ENCODE measurements around the gene NANS.
A peak's percentile ranks its signal among the peaks of the same experiment; 100 is the strongest.
"Not testable (repeated sequence)": the region's sequence is repeated elsewhere in the genome, so short reads cannot be mapped to it uniquely, and the experiment has no call there.

Gene NANS, protein sequence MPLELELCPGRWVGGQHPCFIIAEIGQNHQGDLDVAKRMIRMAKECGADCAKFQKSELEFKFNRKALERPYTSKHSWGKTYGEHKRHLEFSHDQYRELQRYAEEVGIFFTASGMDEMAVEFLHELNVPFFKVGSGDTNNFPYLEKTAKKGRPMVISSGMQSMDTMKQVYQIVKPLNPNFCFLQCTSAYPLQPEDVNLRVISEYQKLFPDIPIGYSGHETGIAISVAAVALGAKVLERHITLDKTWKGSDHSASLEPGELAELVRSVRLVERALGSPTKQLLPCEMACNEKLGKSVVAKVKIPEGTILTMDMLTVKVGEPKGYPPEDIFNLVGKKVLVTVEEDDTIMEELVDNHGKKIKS

DNA sequence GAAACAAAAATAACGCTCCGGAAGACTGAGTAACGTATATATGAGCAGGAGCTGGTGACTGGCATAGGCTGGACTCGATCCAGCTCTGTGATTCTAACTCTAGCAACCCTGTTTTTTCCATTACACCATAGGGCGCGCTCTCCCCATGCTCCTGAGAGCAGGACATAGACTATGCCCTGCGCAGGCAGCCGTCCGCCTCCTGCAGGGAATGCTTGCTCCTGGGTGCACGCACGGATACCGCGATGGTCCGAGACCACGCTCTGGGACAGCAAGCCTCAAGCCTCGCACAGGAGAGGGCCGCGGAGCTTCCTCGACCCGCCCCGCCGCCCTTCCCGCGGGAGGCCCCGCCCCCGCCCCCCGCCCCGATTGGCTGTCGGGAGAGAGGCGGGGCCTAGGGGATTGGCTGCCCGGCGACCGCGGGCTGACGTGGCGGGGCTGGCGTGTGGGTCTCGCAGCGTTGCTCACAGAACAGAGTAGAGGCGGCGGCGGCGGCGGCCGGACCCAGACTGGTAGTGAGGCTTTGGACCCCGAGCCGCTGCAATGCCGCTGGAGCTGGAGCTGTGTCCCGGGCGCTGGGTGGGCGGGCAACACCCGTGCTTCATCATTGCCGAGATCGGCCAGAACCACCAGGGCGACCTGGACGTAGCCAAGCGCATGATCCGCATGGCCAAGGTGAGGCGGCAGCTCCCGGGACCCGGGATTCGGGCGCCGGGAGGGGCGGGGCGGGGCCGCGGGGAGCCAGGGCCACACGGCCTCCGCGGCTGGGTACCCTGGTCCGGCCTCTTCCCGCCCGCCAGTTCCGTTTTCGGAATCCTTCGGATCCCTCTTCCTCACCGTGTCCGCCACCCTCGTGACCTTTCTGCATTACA lies at the start of gene NANS:
NANS (plus strand) TSS at position 464 of the 869 bp plus-strand sequence; CDS start at position 541, 77 bp downstream.
- H3K27ac Mint-ChIP-seq = peak within 1 kb of the TSS; percentile 96
- peaks cover 38% of the 10 kb centered on the region for H3K4me1 Mint-ChIP-seq (ENCODE audit: low read depth)
- peaks cover 54% of the 10 kb centered on the region for H3K36me3 Mint-ChIP-seq (ENCODE audit: low read depth)
- no peaks in the 10 kb centered on the region for H3K27me3 Mint-ChIP-seq
- H3K9me3 Mint-ChIP-seq = no peaks in the 10 kb centered on the region
- H3K4me3 Mint-ChIP-seq = peak within 1 kb of the TSS; percentile 96
- DNase-seq = peak; percentile 94

DNA sequence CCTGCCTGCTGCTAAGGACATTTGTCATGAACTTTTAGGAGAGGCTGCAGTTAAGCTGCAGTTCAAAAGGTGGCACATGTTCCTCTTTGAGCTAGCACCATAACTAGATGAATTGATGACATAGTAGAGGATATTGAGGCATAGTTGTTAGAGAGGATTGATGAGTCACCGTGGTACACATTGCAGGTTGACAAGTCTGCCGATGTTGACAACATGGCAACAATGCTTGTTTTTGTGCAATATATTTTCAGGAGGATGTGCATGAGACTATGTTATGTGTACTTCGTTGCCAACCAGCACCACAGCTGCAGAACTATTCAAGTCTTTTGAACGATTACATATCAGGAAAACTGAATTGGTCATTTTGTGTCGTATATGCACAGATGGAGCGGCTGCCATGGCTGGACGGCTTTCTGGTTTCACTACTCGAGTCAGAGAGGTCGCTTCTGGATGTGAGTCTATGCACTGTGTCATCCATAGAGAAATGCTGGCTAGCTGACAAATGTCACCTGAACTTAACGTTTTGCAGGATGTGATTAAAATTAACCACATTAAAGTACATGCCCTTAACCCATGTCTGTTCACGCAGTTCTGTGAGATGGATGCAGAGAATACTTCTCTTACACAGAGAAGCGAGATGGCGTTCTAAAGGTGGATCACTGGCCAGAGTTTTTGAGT lies 49.1 kb upstream of the NANS start:
- Mint-ChIP-seq H3K4me1 (ENCODE audit: low read depth) (peaks cover 56% of the 10 kb centered on the region), H3K27ac (peak overlapping the region; percentile 85), H3K36me3 (ENCODE audit: low read depth) (peaks cover 99% of the 10 kb centered on the region), H3K4me3 (no peak overlapping the region), H3K27me3 (no peaks in the 10 kb centered on the region), H3K9me3 (no peaks in the 10 kb centered on the region)
- no peak for DNase-seq

DNA sequence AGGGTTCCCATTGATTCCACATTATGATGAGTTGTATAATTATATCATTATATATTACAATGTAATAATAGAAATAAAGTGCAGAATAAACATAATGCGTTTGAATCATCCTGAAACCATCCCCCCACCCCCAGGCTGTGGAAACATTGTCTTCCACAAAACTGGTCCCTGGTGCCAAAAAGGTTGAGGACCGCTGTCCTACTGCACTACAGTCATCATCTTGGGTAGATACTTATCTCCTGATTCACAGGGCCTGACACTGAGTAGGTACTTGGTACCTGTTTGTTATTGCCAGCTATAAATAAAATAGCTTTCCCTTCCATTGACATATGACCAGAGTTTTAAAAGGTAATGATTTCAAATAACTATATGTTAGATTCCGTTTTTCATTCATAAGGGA lies 47.8 kb upstream of the NANS start:
- H3K36me3 Mint-ChIP-seq (ENCODE audit: low read depth) = peaks cover 99% of the 10 kb centered on the region
- H3K27me3 Mint-ChIP-seq = no peaks in the 10 kb centered on the region
- no peak for DNase-seq
- peaks cover 56% of the 10 kb centered on the region for H3K4me1 Mint-ChIP-seq (ENCODE audit: low read depth)
- H3K9me3 Mint-ChIP-seq = no peaks in the 10 kb centered on the region
- peak overlapping the region; percentile 26 for H3K27ac Mint-ChIP-seq
- no peak overlapping the region for H3K4me3 Mint-ChIP-seq

DNA sequence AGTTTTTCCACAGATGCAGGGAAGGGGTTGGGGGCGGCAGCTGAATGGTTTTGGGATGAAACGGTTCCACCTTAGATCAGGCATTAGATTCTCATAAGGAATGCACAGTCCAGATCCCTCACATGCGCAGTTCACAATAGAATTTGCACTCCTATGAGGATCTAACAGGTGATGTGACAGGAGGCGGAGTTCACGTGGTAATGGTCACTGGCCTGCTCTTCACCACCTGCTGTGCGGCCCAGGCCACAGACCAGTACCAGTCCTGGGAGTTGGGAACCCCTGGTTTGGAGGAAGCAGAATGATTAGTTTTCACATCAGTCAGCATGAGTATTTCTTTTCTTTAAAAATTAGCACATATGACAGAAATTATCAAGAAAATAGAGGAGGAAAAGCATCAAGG lies 47.1 kb upstream of the NANS start:
- H3K4me1 Mint-ChIP-seq (ENCODE audit: low read depth) = peaks cover 52% of the 10 kb centered on the region
- H3K27me3 Mint-ChIP-seq = no peaks in the 10 kb centered on the region
- peak overlapping the region; percentile 47 for H3K27ac Mint-ChIP-seq
- no peak overlapping the region for H3K4me3 Mint-ChIP-seq
- DNase-seq = no peak
- H3K9me3 Mint-ChIP-seq = no peaks in the 10 kb centered on the region
- peaks cover 99% of the 10 kb centered on the region for H3K36me3 Mint-ChIP-seq (ENCODE audit: low read depth)

DNA sequence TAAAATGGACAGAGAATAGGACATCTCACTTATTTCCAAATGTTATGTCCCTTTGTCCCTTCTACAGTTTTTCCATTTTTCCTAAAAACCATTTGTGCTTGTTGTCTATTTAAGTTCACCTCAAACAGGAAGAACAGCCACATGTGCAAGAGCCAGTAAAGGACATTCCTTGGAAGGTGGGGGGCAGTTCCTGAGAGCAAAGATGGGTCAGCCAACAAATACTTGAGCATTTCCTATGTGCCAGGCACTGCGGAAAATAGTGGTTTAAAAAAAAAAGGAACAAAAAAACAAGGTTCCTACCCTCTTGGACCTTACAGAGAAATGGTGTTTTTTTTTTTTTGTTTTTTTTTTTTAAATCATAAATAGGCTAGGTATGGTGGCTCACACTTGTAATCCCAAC lies 46.6 kb upstream of the NANS start:
- H3K4me1 Mint-ChIP-seq (ENCODE audit: low read depth) = peaks cover 48% of the 10 kb centered on the region
- no peak overlapping the region for H3K4me3 Mint-ChIP-seq
- DNase-seq = no peak
- peaks cover 99% of the 10 kb centered on the region for H3K36me3 Mint-ChIP-seq (ENCODE audit: low read depth)
- no peaks in the 10 kb centered on the region for H3K27me3 Mint-ChIP-seq
- no peaks in the 10 kb centered on the region for H3K9me3 Mint-ChIP-seq
- peak overlapping the region; percentile 47 for H3K27ac Mint-ChIP-seq

DNA sequence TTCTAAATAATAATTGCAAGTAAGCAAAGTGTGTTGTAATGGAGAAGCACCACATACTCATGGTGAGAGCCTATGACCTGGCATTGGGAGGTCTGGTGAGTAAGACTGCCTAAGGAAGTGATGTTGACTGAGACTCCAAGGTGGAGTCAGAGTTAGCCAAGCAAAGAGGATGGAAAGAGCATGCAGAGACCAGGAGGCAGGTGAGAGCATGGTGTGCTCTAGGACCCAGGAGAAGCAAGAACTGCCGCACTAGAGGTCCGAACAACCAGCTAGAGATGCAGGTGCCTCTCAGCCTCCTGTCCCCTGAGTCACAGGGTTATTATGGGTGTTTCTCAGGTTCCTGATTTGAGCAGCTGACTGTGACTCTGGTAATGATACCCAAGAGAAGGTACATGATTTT lies 46.1 kb upstream of the NANS start:
- H3K4me1 Mint-ChIP-seq (ENCODE audit: low read depth) = peaks cover 47% of the 10 kb centered on the region
- H3K4me3 Mint-ChIP-seq = no peak overlapping the region
- H3K27ac Mint-ChIP-seq = peak overlapping the region; percentile 47
- H3K9me3 Mint-ChIP-seq = no peaks in the 10 kb centered on the region
- H3K36me3 Mint-ChIP-seq (ENCODE audit: low read depth) = peaks cover 99% of the 10 kb centered on the region
- no peaks in the 10 kb centered on the region for H3K27me3 Mint-ChIP-seq
- DNase-seq = no peak

DNA sequence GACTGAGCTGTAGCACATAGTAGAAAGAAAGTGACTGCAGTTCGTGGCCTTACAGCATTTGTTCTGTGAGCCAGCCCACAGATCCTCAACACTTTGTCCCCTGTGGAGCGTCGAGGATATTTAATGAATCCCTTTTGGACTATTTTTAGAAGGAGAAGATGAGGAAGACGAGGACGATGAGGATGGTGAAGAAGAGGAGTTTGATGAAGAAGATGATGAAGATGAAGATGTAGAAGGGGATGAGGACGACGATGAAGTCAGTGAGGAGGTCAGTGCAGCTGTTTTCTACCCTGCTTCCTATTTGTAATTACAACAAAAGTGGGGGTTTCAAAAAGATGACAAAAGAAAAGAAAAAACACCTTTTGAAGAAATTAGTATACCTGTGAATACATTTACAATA lies 45.4 kb upstream of the NANS start:
- Mint-ChIP-seq H3K27ac (peak overlapping the region; percentile 47), H3K4me1 (ENCODE audit: low read depth) (peaks cover 41% of the 10 kb centered on the region), H3K27me3 (no peaks in the 10 kb centered on the region), H3K4me3 (no peak overlapping the region), H3K9me3 (no peaks in the 10 kb centered on the region), H3K36me3 (ENCODE audit: low read depth) (peaks cover 98% of the 10 kb centered on the region)
- no peak for DNase-seq

DNA sequence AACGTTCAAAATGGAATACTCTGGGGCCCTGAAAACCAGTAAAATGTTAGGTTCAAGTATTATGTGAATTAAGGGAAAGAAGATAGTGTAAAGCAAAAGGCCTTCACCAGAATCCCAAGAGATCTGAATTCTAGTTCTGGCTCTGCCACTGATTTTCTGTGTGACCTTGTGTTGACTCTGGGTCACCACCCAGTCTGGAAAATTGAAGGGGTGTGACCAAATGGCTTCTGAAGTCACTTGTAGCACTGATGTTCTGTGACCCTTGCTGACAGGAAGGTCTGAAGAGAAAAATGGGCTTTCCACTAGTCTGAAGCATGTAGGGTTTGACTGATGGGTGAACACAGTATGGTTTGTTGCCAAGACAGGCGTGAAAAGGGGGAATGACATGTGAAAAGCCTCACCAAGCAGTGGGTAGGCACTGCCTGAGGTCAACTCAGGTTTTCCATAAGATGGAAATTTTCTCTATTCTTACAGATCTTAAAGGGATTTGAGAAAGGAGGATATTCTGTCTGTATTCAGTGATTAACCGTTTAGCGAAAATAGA lies 40.3 kb upstream of the NANS start:
- H3K27ac Mint-ChIP-seq = peak overlapping the region; percentile 45
- H3K4me1 Mint-ChIP-seq (ENCODE audit: low read depth) = peaks cover 1% of the 10 kb centered on the region

DNA sequence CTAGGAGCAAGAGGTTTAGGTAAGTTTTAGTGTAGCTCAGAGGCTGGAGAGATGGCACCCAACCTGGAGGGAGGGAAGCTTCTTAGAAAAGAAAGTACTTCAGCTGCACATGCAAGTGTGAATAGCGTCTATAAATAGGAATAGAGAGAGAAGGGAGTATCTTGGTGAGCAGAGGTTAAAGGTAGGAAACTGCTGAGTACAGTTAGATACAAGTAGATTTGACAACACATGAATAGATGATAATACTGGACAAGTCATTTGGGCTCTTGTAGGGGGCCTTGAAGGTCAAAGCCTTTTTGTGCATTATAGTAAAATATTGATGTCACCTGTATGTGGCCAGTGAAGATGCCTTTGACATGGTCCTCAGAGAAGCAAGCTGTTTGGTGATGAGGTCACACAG lies 39.2 kb upstream of the NANS start:
- DNase-seq = no peak
- Mint-ChIP-seq H3K27ac (peak overlapping the region; percentile 75), H3K27me3 (no peaks in the 10 kb centered on the region), H3K4me1 (ENCODE audit: low read depth) (peaks cover 1% of the 10 kb centered on the region), H3K4me3 (no peak overlapping the region), H3K9me3 (no peaks in the 10 kb centered on the region), H3K36me3 (ENCODE audit: low read depth) (peaks cover 99% of the 10 kb centered on the region)

More for the DNA sequence above, 40.3 kb upstream of the NANS start:
- H3K9me3 Mint-ChIP-seq = no peaks in the 10 kb centered on the region
- no peak for DNase-seq
- no peaks in the 10 kb centered on the region for H3K27me3 Mint-ChIP-seq
- H3K4me3 Mint-ChIP-seq = no peak overlapping the region
- peaks cover 99% of the 10 kb centered on the region for H3K36me3 Mint-ChIP-seq (ENCODE audit: low read depth)

DNA sequence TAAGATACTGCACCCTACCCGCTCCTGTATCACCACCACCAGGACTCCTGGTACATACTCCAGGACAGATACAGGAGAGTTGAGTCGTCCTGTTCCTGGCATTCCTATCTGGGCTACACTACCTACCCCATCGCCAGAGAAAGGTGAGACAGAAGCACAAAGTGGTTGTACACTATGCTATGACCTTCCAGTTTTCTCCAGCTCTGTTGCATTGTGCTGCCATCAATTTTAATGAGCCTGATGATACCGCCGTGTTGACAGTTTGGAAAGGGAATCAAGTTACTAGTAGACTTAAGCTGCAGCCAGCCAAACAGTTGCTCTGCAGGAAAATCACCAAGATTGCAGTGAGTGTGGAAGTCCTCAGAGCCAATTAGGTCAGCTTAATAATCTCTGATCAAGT lies 38.2 kb upstream of the NANS start:
- no peak for DNase-seq
- Mint-ChIP-seq H3K27me3 (no peaks in the 10 kb centered on the region), H3K4me1 (ENCODE audit: low read depth) (peaks cover 1% of the 10 kb centered on the region), H3K36me3 (ENCODE audit: low read depth) (peaks cover 99% of the 10 kb centered on the region), H3K4me3 (no peak overlapping the region), H3K9me3 (no peaks in the 10 kb centered on the region), H3K27ac (peak overlapping the region; percentile 40)

DNA sequence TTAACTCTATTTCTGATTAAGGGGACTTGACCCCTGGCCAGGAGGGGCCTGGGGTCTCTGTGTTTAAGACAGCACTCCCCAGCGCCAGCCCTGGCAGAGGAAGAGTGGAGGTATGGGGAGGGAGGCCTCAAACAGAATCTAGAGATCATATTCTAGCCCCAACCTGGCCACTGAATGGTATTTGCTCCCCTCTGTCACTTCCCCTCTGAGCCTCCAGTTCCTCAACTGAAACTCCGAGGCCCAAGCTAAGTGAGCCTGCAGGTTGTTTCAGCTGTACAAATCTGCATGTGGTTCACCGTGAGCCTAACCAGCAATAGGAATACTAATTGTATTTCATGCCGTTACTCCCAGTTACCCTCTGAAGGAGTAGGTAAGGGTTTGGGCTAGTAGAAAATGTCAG lies 37.4 kb upstream of the NANS start:
- Mint-ChIP-seq H3K27ac (no peak overlapping the region), H3K27me3 (no peaks in the 10 kb centered on the region), H3K4me1 (ENCODE audit: low read depth) (peaks cover 1% of the 10 kb centered on the region), H3K4me3 (no peak overlapping the region), H3K9me3 (no peaks in the 10 kb centered on the region), H3K36me3 (ENCODE audit: low read depth) (peaks cover 92% of the 10 kb centered on the region)
- no peak for DNase-seq

DNA sequence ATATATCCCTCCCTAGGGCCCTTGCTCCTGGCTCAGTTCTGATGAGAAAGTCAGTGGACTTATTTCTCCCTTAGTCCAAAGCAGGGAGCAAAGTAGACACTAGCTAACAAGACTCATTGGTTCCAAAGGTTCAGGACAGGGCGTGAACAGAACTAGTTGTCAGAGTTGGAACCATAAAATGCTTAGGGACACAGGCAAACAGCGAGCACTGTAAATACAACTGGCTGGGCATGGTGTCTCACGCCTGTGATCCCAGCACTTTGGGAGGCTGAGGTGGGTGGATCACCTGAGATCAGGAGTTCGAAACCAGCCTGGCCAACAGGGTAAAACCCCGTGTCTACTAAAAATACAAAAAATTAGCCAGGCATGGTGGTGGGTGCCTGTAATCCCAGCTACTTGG lies 36.7 kb upstream of the NANS start:
- not testable (repeated sequence) for DNase-seq; H3K27ac Mint-ChIP-seq; H3K4me3 Mint-ChIP-seq; H3K27me3 Mint-ChIP-seq; H3K4me1 Mint-ChIP-seq (ENCODE audit: low read depth); H3K9me3 Mint-ChIP-seq
- peaks cover 90% of the 10 kb centered on the region for H3K36me3 Mint-ChIP-seq (ENCODE audit: low read depth)

DNA sequence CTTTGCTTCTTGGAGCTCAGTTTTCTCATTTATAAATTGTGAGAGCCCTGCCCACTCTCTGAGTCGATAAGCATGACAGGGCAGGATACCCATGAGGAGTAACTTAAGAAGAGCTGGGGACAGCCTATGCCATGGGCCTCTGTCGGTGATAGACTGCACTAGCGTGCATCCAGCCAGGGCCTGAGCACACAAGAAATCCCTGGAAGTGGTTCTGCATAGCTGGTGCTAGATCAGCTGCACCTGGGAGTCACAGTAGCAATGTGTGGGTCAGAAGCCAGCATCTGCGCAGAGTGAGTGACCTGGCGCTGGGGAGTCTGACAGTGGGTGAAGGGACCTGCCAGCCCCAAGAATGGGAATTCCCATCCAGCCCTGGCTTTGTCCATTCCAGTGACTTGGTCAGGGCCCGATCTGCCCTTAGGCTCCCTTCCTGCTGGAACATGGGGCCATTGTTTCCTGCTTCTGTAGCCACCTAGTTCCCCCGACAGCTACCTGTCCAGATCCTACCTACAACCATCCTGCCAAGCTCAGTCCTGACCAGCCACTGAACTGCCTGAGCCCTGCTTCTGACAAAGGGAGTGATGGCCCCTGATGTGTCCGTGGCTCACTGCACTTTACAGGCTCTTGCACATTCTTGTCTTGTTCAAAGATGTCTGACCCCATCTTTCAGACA lies 35.9 kb upstream of the NANS start:
- Mint-ChIP-seq H3K36me3 (ENCODE audit: low read depth) (peaks cover 87% of the 10 kb centered on the region), H3K27ac (peak overlapping the region; percentile 68), H3K4me1 (ENCODE audit: low read depth) (peaks cover 1% of the 10 kb centered on the region), H3K4me3 (no peak overlapping the region), H3K27me3 (no peaks in the 10 kb centered on the region), H3K9me3 (no peaks in the 10 kb centered on the region)
- DNase-seq = peak; percentile 29

Measured in activated T-cell treated with anti-CD3 and anti-CD28 coated beads, Interleukin-2, amount 50 U/mL, for 24 hours (primary cell).